HG03039 (cell line): Measurements from ENCODE around the gene ZNF423.

ENCODE experiments used
- ATAC-seq: cut with Tn5 transposase; IDR thresholded peaks from one replicate; pipeline ENCODE4 v1.9.1; 2021; ENCODE audit warnings: mild to moderate bottlenecking, moderate library complexity; ENCODE audit not compliant: unreplicated experiment

Gene ZNF423

DNA sequence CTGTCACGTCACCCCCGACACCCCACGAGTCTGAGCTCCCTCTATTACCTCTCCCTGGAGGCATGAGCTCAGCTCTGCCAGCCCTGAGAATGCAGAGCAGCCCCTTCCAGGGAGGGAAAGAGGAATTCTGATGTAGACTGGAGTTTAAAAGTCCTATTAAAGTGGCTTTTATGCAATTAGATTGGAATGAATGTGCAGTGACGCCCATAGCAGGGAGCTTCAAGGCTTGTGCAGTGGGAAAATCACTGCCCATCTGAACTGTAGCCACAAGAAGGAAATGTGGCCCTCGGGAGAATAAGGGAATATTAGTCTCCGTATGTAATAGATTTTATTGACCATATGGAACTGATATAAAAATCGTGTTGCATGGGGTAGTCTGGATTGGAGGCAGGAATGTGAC, 66.9 kb downstream of the ZNF423 start:
- no peak for ATAC-seq

DNA sequence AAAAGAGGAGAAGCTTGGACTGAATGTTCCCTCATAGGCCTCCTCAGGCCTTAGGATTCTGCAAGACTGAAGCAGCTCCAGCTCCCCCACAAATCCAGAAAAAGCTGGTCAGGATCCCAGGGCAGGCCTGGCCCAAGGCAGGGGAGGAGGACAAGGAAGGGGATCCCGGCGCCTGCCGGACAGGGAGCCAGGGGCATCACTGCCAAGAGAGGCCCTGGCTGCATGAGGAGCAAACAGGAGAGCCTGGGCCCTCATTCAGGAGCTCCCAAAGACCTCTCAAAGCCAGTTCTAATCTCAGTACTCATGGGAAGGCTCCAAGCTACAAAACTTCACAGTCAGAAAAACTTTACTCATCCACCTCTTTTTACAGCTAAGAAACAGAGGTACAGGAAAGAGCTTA, 67.3 kb downstream of the ZNF423 start:
- no peak for ATAC-seq

- no peak for ATAC-seq
Observed at GRCh38 chr16:49786926-49787557, 68.9 kb downstream of the ZNF423 start.

DNA sequence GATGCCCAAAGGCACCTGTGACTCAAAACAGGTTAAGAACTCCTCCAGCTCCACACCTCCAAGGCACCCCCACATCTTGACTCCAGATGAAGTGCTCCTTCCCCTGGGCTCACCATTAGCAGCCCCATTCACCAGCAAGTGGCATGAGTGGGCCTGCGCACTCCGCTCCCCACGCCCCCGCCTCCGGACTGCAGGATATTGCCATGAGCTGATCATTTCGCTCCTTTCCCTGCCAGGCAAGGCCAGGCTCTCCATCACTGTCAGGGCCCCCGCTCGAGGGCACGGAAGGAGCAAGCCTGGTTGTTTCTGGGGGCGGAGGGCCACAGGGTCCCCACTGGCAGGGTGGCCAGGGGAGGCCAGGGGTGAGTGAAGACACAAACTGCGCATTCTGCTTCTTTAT, 69.9 kb downstream of the ZNF423 start:
- no peak for ATAC-seq

DNA sequence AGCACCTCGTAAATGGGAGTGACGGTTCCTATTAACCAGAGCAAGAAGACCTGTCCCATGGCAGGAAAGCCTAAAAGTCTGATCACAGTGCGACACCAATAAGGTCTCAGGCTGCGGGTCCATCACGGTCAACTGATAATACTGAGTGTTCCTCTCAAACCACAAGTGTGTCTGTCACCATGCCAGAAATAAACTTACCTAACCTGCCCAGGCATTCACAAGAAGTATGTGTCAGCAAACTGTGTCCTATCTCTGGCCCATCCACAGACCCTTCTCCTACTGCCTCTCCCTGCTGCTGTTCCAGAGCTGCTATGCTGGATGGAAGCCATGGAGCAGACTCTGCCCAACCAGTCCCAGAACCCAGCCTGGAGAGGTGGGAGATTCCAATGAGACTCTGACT, 73.5 kb downstream of the ZNF423 start:
- no peak for ATAC-seq

DNA sequence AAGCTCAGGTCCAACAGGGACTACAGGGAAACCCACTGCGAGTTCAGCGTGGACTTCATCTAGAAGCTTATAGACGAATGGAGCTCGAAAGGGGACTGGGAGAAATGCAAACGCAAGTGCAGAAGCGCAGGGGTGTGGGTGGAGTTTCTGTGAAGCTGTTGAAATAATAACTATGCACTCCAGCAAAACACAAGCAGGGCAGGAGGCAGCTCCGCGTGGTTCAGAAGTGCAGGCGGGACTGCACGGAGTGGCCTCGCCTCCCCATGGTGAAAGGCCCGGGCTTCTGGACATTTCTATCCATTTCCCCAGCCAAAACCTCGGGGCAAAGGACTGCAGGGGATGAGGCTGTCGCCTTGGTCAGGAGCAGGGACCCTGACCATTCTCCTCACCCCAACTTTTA, 74.5 kb downstream of the ZNF423 start:
- no peak for ATAC-seq

- no peak for ATAC-seq
Observed at GRCh38 chr16:49780433-49780832, 75.5 kb downstream of the ZNF423 start.

DNA sequence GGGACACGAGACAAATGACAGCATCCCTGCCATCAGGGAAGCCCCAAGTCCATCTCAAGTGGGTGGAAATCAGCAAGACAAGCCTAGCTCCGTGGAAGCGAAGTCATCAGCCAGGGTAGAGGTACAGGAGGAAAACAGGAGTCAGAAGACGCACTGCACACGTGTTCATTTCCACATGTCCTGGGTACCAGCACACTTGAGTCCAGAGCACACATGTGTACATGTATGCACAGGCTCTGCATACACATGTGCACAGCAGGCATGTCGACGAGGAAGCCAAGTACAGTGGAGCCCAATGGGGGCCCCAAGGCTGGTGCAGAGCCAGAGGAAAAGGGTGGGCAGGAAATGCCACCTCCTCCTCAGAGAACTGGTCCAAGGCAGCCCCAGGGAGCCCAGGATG, 75.9 kb downstream of the ZNF423 start:
- no peak for ATAC-seq

DNA sequence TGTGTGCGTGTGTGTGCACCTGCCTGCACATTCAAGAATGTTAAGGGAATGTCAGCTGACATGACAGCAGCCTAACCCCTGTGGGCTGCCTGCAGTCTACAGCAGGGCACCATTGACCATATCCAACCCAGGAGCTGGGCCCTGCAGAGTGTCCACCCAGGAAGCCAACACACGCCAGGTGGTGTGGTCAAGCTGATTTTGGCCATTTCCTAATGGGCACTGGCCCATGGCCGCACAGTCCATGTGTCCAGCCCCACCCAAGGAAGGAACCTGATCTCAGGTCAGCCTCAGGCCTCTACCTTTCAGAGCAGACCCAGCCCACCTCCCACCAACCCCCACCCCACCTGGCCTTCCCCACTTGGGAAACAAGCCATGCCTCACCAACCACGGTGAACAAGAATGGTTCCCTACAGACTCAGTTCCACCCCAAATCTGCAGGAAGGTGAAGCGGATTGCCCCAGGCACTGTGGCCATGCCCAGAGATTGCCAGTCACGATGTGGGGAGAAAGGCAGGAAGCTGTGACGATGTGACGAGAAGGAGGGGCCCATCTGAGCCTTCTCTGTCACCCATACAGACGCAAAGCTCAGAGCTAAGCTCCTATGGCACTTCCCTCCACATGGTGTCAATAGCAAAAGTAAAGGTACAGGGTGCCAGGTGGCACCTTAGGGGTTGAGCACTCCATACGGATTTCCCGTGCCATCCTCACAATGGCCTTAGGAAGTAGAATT, 77.5 kb downstream of the ZNF423 start:
- no peak for ATAC-seq

DNA sequence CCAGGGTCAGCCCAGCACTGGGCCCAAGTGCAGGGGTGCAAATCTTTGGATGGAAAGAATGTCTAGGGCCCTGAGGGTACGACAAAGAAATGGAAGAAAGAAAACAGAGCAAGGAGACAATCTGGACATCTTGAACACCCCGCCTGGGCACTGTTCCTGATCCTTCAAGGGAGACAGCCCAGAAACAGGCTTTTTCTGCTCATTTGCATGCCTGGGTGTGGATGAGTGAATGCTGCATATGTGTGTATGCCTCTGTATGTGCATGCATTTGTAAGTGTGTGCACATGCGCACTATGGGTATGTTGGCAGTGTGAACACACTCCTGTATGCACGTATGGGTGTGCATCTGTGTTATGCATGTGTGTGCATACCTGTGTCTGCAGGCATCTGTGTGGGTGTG, 79.2 kb downstream of the ZNF423 start:
- ATAC-seq = no peak

- no peak for ATAC-seq
Observed at GRCh38 chr16:49776085-49776595, 79.8 kb downstream of the ZNF423 start.

DNA sequence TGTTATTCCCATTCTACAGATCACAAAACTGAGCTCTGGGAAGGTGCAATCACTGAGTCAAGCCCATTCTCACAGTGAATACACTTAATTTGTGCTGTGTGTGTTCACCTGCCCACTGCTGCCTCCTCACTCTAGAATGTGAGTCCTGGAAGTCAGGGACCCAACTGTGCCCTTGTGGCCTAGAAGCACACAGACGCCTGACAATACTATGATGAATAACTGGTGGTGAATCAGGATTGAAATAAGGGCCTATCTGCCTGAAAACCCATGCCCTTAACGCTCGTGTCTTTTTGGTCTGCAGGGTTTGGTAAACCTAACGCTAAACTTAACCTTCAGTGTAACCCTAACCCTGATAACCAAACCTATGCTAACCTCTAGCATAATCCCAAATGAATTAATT, 80.3 kb downstream of the ZNF423 start:
- ATAC-seq = no peak

GRCh38 chr16:49775018-49775417, 80.9 kb downstream of the ZNF423 start:
- no peak for ATAC-seq

DNA sequence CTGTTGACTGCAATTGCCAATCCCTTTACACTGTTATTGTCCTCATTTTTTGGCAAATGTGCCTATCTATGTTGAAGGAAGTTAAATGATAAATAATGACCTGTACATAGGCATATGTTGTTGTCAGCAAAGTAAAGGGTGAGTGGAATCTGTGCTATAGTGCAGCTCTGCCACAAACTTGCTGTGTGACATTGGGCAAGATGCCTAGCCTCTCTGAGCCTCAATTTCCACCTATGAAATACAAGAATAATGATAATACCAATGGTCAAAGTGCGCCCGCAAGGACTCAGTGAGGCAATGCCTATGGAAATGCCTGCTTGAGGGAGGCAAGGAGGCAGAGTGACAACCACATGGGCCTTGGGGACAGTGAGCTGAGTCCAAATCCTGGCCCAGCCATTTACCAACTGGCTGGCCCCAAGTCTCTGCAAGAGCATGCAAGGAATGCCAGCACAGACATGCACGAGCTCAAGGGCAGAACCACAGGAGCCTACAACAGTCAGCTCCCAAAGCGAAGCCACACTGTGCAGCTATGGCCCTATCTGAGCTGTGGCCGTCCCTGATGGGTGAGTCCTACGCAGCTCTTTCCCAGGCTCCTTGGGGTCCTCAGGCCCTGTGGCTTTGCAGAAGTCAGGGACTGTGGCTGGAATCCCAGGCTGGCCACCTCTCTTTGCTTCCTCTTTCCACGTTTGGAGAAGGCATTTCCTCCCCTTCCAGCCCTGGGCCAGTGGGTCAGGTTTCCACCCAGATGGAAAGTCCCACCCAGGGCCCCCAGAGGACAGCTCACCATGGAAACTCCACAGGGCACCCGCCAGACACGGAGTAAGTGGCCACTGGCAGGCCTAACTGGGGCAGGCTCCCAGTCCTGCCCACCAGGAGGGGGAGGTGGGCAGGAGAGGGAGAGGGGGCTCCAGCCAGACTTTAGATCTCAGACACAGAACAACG, 82.1 kb downstream of the ZNF423 start:
- ATAC-seq = no peak

GRCh38 chr16:49767998-49768397, 87.9 kb downstream of the ZNF423 start:
- no peak for ATAC-seq

GRCh38 chr16:49767414-49767813, 88.5 kb downstream of the ZNF423 start:
- no peak for ATAC-seq

GRCh38 chr16:49766225-49766624, 89.7 kb downstream of the ZNF423 start:
- no peak for ATAC-seq

GRCh38 chr16:49763826-49764225, 92.1 kb downstream of the ZNF423 start:
- no peak for ATAC-seq

GRCh38 chr16:49760815-49761214, 95.1 kb downstream of the ZNF423 start:
- no peak for ATAC-seq

DNA sequence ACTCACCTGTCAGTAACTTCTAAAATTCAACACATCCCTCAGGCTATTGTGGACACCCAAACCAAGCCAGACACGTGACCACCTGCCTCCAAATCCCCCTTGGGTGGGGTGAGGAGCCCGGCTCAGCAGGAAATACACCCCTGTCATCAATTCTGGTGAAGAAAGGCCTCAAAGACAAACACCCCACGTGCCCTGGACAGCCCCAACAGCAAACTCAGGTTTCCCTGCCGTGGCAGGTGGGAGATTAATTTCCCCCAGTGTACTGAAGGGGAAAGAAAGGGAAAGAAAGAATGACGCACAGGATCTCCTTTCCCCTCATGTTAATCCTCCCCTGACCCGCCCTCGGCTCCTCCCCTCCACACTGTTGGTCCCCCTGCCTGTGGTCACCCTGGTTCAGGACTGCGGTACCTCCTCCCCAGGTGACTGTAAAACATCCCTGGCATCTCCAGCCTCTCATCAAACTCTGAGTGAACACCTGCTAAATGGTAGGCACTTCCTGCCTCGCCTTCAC, 98.3 kb downstream of the ZNF423 start:
- ATAC-seq = no peak
